Transverse colon (tissue), 4 donors: ENCODE results near the gene MFAP4. TPM values are rescaled to one million over a fixed set of nuclear protein-coding genes. Genes with fewer than 3 reads are reported as not detected.

Source experiments
- DNase-seq: peaks from one replicate; pipeline ENCODE4 v3.0.0-alpha.2; 2019
- H3K27ac ChIP-seq, 4 donors: fragments of 200-600 bp; sonication (generic); 2 replicates each; pipeline ENCODE4 v1.5.1; 2016 to 2018; ENCODE audit warnings: inconsistent platforms in 4 of 4
- H3K27me3 ChIP-seq: fragments of 200-600 bp; sonication (generic); 2 replicates; pipeline ENCODE4 v1.5.1; 2017; ENCODE audit warnings: inconsistent platforms
- H3K36me3 ChIP-seq, 4 donors: fragments of 200-600 bp; sonication (generic); 2 replicates each; pipeline ENCODE4 v1.5.1; 2017 to 2019; ENCODE audit warnings: inconsistent platforms in 4 of 4
- H3K4me1 ChIP-seq, 4 donors: fragments of 200-600 bp; sonication (generic); 2 replicates each; pipeline ENCODE4 v1.5.1; 2017 to 2020; ENCODE audit warnings: inconsistent platforms in 4 of 4
- H3K4me3 ChIP-seq, 4 donors: fragments of 200-600 bp; sonication (generic); 1 replicate in 1 of 4; 2 replicates in 3 of 4; pipeline versions ENCODE4 v1.5.1 to v1.6.1; 2017 to 2019; ENCODE audit warnings: inconsistent platforms in 4 of 4
- H3K9me3 ChIP-seq, 2 donors: fragments of 200-600 bp; sonication (generic); 2 replicates each; pipeline ENCODE4 v1.5.1; 2017 to 2019; ENCODE audit warnings: inconsistent platforms in 2 of 2
- EP300 ChIP-seq: sonication (generic); formaldehyde crosslinking; IDR thresholded peaks from one replicate; pipeline ENCODE4 v1.6.1; 2017; ENCODE audit warnings: antibody characterized with exemption, low read depth
- POLR2A ChIP-seq: fragments of 450-650 bp; IDR thresholded peaks from one replicate; pipeline ENCODE4 v1.6.1; 2016; ENCODE audit warnings: antibody characterized with exemption, mild to moderate bottlenecking, moderate library complexity
- POLR2AphosphoS5 ChIP-seq, 3 donors: sonication (generic); formaldehyde crosslinking; IDR thresholded peaks; one replicate each; pipeline ENCODE4 v1.6.1; 2016; ENCODE audit warnings: antibody characterized with exemption in 3 of 3
- WGBS, 2 donors: methylation state at CpG; one replicate each; pipeline ENCODE4 v1.1.5; 2018; ENCODE audit warnings: low coverage in 1 of 2; 5-methylcytosine and 5-hydroxymethylcytosine counted together
- in situ Hi-C, 4 donors: fragments of 200-750 bp; cut with MboI; loops; one replicate each; pipeline versions ENCODE4 v1.15.0 to v1.15.1; 2017; ENCODE audit warnings: low sequenced_read_pairs in 3 of 4, low pct_ligation_motif_present in 1 of 4, low pct_unique_long_range_greater_than_20kb in 1 of 4
- intact Hi-C: fragments of 100-400 bp; cut with DNase I; formaldehyde crosslinking; loops from one replicate; pipeline ENCODE4 v1.15.1; 2023; ENCODE audit warnings: low total_unique reads
- total RNA-seq, 4 donors: library from RNA; depleted of rRNA; stranded (reverse); fragments of >200 nt; gene quantifications; one replicate each; pipeline ENCODE4 v1.1.0, GENCODE V29; 2016
- TF ChIP-seq, protein P1 (sequence below), 5 experiments: fragments of 200-600 bp in 3 of 5; fragments of 450-650 bp in 2 of 5; sonication (generic) in 3 of 5; IDR thresholded peaks; 1 replicate in 2 of 5; 2 replicates in 3 of 5; pipeline ENCODE4 v1.5.1; 2016 to 2017; ENCODE audit warnings: antibody characterized with exemption in 5 of 5, inconsistent platforms in 3 of 5, mild to moderate bottlenecking in 2 of 5, moderate library complexity in 1 of 5

MFAP4 gene
- total RNA-seq, 4 donors from 2014 or later: 39.7 to 67.3 (median 51.5) TPM

GRCh38 chr17:19348806-19349205 lies 38.2 kb downstream of the MFAP4 start:
- Histone ChIP-seq H3K27me3 (no peaks in the 10 kb centered on the region), H3K27ac (no peak overlapping the region), H3K36me3 (no peaks in the 10 kb centered on the region), H3K4me3 (no peak overlapping the region), H3K9me3 (no peaks in the 10 kb centered on the region), H3K4me1 (peaks cover 9 to 38% (median 18%) of the 10 kb centered on the region in 4 donors)
- intact Hi-C loops (no loop called here), in situ Hi-C loops (no loop called here)
- WGBS, 2 donors: 87 to 90% methylated on average over 4 to 9 of the region's 9 CpGs
- no peak for TF ChIP-seq EP300
- no peak for TF ChIP-seq POLR2AphosphoS5 (IDR thresholded peaks at IDR 0.05)
- TF ChIP-seq, protein P1, sequence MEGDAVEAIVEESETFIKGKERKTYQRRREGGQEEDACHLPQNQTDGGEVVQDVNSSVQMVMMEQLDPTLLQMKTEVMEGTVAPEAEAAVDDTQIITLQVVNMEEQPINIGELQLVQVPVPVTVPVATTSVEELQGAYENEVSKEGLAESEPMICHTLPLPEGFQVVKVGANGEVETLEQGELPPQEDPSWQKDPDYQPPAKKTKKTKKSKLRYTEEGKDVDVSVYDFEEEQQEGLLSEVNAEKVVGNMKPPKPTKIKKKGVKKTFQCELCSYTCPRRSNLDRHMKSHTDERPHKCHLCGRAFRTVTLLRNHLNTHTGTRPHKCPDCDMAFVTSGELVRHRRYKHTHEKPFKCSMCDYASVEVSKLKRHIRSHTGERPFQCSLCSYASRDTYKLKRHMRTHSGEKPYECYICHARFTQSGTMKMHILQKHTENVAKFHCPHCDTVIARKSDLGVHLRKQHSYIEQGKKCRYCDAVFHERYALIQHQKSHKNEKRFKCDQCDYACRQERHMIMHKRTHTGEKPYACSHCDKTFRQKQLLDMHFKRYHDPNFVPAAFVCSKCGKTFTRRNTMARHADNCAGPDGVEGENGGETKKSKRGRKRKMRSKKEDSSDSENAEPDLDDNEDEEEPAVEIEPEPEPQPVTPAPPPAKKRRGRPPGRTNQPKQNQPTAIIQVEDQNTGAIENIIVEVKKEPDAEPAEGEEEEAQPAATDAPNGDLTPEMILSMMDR (IDR thresholded peaks at IDR 0.05): no peak
- TF ChIP-seq POLR2A: no peak
- no peak for DNase-seq

DNA sequence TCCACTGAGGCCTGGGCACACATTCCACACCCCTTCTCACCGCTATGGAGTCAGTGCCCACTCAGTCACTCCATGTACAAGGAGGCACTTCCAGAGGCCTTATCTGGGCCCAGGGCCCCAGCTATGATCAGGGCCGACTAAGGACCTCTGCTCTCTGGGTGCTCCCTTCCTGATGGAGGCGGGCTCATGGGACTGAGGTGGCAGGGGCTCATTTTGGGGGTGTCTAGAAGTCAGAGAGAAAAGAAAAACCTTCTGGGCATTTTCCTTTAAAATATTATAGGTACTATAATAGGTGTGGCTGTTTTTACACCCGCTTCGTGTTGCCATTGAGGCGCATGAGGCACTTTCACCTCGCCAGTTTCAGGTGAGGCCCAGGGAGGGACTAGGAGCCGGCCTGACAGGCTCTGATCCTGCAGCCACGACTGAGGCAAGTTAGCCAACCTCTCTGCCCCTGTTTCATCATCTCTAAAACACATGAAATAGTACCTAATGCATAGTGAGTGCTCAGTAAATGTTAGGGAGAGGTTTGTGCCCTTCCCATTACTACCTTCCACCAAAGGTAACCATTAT lies 38.8 kb downstream of the MFAP4 start:
- DNase-seq: no peak
- Histone ChIP-seq H3K27me3 (no peaks in the 10 kb centered on the region), H3K9me3 (no peaks in the 10 kb centered on the region), H3K27ac (peak overlapping the region in 1 of 4 donors; percentile 82), H3K4me3 (no peak overlapping the region), H3K36me3 (no peaks in the 10 kb centered on the region), H3K4me1 (peaks cover 9 to 38% (median 18%) of the 10 kb centered on the region in 4 donors)
- 67 to 75% methylated on average over 6 to 9 of the region's 9 CpGs for WGBS, 2 donors
- TF ChIP-seq EP300: no peak
- no peak for TF ChIP-seq POLR2AphosphoS5 (IDR thresholded peaks at IDR 0.05)
- TF ChIP-seq, protein P1 (IDR thresholded peaks at IDR 0.05): no peak
- in situ Hi-C loops (no loop called here), intact Hi-C loops (no loop called here)

DNA sequence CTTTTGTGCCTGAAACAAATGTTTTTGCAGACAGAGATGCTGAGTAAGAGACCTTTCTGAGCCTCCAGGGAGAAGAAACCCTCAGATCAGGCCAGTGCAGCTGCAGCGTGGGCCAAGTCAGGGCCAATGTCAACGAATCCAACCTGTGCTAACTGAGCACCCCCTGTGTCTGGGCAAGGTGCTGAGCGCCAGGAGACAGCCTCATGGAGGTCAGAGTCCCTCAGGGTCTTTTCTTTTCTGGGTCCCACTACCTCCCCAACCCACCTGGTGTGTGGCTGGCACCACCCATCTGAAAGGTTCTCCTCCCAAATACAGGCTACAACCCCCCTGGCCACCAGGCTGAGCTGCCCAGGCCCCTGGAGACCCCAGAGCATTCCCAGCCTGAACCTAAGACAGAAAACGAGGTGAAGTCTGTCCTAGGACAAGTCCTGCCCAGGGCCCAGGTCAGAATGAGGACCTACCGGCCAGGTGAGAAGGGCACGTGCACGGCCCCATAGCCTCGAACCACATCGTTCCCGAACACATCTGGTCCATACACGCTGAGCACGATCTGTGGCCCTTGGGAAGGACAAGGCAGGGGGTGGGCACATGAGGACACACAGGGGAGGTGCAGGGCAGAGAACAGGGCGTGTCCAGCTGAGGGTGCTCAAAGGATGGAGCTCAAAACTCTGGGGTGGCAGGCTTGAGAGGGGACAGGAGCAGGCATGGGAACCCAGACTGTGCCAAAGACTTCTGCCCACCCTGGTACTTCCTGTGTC lies 39.5 kb downstream of the MFAP4 start:
- no peak overlapping the region for H3K4me3 ChIP-seq
- H3K9me3 ChIP-seq: no peaks in the 10 kb centered on the region
- in situ Hi-C loops (no loop called here), intact Hi-C loops (no loop called here)
- WGBS, 2 donors: 89 to 100% methylated on average over 1 to 13 of the region's 13 CpGs
- DNase-seq: no peak
- no peaks in the 10 kb centered on the region for H3K36me3 ChIP-seq
- peaks cover 9 to 38% (median 18%) of the 10 kb centered on the region in 4 donors for H3K4me1 ChIP-seq
- H3K27me3 ChIP-seq: no peaks in the 10 kb centered on the region
- peak overlapping the region; percentile 64 to 82 (median 68) for H3K27ac ChIP-seq
- no peak for TF ChIP-seq POLR2AphosphoS5 (IDR thresholded peaks at IDR 0.05)
- TF ChIP-seq, protein P1 (IDR thresholded peaks at IDR 0.05): no peak
- TF ChIP-seq POLR2A: no peak
- TF ChIP-seq EP300: no peak

- TF ChIP-seq EP300 (no peak), POLR2AphosphoS5 (IDR thresholded peaks at IDR 0.05) (peak in 2 of 3 donors; percentile 20 to 30)
- intact Hi-C loops: no loop called here
- H3K27ac ChIP-seq: peak overlapping the region; percentile 64 to 82 (median 68)
- peaks cover 9 to 38% (median 18%) of the 10 kb centered on the region in 4 donors for H3K4me1 ChIP-seq
- DNase-seq: peak; percentile 42
- in situ Hi-C loops: no loop called here
- no peaks in the 10 kb centered on the region for H3K36me3 ChIP-seq
- 54 to 68% methylated on average over 8 to 19 of the region's 19 CpGs for WGBS, 2 donors
- no peaks in the 10 kb centered on the region for H3K27me3 ChIP-seq
- H3K4me3 ChIP-seq: no peak overlapping the region
- no peaks in the 10 kb centered on the region for H3K9me3 ChIP-seq
Measured at GRCh38 chr17:19346351-19347255, 40.4 kb downstream of the MFAP4 start.
